ENCODE measurements around the gene WDR90.
"Not testable (repeated sequence)": the region's sequence is repeated elsewhere in the genome, so short reads cannot be mapped to it uniquely, and the experiment has no call there.

WDR90 gene

DNA sequence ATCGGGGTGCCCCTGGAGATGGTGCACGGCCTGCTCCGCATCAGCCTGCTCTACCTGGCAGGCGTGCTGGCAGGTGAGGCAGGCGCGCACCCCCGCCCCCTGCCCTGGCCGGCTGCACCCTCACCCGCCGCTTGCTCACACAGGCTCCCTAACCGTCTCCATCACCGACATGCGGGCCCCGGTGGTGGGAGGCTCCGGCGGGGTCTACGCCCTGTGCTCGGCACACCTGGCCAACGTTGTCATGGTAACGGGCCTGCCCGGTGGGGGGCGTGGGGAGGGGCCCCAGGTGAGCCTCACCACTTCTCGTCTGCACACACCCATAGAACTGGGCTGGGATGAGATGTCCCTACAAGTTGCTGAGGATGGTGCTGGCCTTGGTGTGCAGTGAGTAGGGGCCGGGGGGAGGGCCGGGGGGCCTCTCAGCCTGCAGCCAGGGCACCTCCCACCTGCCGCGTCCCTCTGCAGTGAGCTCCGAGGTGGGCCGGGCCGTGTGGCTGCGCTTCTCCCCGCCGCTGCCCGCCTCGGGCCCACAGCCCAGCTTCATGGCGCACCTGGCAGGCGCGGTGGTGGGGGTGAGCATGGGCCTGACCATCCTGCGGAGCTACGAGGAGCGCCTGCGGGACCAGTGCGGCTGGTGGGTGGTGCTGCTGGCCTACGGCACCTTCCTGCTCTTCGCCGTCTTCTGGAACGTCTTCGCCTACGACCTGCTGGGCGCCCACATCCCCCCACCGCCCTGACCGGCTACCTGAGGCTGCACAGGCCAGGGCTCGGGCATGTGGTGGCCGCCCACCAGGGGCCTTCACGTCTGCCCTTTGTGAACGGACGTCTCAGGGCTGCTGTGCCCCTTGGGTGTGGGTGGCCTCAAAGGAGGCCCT is 28.4 kb downstream of the WDR90 start:
- DNase-seq, result no peak

DNA sequence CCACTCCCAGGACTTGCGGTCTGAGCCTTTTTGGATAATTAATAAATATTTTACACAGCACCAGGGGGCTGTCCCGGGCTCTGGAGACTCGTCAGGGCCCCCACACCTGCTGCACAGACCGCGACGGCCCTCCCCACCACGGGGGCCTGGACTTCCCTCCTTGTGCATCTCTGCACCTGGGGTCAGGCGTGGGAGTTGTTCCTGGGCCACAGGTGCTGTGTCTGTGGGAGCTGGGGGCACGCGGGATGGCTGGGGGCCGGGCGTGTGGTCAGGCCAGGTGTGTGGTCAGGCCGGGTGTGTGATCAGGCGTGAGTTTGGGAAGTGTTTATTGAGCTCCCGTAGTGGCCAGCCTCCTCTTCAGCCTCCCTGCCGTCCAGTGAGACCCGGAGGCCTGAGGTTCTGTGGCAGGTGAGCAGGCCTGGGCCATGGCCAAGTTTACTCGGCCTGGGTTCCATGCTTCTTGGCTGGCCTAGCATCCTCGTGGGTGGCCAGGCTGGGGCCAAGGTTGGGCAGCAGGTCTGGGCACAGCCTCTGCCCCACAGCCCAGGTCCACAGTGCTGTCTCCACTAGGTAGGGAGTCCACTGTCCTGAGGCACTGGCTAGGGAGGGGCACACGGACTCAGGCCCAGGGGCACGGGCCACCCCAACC is 29.2 kb downstream of the WDR90 start:
- no peak for DNase-seq

DNA sequence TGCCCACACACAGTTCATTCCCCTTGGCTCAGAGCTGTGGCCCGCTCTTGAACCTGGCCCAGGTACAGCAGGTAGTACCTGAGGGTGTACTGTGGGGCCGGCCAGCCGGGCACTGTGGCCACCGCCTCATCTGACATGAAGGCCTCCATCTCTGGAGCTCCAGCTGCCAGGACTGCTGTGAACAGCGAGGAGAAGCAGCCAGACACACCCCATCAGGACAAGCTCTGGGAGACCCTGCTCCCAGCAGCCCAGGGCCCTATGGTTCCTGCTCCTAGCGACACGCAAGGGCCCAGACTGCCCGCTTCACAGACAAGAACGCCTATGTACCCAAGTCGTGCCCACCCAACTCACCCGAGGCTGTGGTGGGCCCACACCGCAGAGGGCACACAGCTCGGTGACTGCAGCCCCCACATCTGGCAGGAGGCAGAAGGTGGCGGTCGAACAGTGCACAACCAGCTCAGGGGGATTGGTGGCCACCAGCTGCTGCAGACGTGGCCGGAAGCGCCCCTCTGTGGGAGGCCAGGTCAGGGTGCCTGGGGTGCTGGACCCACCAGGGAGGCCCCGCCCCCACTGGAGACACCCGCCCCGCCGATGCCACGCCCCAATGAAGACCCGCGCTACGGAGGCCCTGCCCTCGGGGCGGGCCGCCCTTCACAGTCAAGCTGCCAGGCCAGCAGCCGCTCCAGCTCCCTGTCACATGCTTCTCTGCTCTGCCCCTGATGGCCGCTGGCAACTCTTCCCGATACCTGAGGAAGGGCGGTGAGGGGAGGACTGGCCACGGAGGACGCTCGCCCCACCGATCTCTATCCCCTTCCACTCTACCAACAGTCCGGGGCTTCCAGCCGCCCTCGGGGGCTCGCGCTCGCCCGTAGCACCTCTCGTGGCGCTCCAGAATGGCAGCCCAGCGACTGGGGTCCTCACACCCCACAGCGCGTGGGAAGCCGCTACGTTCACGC is 30.0 kb downstream of the WDR90 start:
- DNase-seq, result peak; percentile 33

DNA sequence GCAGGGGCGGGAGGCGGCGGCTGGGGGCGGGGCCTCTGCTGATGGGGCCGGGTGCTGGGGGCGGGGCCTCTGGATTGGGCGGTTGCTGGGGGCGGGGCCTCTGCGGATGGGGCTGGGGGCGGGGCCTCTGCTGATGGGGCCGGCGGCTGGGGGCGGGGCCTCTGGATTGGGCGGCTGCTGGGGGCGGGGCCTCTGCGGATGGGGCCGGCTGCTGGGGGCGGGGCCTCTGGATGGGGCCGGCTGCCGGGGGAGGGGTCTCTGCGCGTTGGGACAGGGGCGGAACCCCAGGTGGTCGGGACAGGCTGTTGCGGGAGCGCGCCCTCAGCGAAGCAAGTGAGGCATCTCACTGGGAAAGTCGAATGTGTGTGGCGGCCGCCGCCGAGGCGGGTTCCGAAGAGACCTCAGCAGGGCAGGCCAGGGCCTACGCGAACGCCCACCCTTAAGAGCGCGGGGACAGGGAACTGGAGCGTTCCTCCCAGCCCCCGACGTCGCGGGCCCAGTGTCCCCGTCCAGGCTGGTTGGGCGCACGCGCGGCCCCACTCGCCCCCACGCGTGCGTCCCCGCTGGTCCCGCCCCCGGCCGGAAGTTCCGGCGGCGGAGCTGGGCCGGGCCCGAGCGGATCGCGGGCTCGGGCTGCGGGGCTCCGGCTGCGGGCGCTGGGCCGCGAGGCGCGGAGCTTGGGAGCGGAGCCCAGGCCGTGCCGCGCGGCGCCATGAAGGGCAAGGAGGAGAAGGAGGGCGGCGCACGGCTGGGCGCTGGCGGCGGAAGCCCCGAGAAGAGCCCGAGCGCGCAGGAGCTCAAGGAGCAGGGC is 30.9 kb downstream of the WDR90 start, which contains the start of gene STUB1:
TSS of gene STUB1 (plus strand) at position 597 of the 811 bp plus-strand sequence. CDS start at position 713, 116 bp downstream.
- peak; percentile 78 for DNase-seq

DNA sequence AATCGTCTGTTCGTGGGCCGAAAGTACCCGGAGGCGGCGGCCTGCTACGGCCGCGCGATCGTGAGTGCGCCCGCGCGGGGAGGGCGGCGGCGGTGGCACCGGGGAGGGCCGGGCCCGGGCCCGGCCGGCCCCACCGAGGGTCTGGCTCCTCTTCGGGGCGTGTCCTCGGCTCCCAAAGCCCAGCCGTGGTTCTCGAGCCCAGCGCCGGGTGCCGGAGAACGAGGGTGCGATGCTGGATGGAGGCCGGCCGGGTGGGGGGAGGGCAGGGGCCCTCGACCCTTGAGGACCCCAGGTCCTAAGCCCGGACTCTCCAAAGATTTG is 31.4 kb downstream of the WDR90 start:
- DNase-seq, result no peak

DNA sequence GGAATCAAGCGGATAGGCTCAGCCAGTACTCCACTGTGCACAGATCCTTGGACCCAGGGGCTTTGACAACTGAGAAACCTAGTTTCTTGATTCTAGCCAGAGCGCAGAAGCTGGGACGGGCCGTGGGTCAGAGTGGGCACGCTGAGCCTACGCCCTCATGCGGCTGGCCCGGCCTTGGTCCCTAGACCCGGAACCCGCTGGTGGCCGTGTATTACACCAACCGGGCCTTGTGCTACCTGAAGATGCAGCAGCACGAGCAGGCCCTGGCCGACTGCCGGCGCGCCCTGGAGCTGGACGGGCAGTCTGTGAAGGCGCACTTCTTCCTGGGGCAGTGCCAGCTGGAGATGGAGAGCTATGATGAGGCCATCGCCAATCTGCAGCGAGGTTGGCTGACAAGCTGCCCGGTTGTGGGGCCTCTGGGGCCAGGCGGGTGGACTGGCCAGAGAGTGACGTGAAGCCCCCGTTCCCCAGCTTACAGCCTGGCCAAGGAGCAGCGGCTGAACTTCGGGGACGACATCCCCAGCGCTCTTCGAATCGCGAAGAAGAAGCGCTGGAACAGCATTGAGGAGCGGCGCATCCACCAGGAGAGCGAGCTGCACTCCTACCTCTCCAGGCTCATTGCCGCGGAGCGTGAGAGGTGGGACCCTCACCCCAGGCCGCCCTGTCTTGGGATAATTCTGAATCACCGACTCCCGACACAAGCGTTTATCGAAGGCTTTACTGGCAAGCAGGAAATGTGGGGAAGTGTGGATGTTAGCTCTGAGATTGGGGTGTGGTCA is 32.0 kb downstream of the WDR90 start:
- DNase-seq, result no peak

DNA sequence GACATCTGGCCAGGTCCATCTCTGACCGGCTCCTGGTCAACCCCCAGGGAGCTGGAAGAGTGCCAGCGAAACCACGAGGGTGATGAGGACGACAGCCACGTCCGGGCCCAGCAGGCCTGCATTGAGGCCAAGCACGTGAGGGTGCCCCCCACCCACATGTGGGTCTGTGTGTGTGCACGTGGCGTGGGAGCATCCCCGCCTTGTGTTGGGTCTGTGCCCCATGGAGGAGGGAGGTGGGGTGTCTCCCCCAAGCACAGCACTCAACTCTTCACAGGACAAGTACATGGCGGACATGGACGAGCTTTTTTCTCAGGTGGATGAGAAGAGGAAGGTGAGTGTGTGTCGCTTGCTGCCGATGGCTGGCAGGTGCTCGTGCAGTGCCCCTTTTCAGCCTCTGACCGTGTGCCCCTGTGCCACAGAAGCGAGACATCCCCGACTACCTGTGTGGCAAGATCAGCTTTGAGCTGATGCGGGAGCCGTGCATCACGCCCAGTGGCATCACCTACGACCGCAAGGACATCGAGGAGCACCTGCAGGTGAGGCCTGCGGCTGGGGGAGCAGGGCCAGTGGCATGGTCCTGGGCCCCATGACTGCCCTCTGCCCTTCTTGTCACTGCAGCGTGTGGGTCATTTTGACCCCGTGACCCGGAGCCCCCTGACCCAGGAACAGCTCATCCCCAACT is 32.7 kb downstream of the WDR90 start:
- no peak for DNase-seq

DNA sequence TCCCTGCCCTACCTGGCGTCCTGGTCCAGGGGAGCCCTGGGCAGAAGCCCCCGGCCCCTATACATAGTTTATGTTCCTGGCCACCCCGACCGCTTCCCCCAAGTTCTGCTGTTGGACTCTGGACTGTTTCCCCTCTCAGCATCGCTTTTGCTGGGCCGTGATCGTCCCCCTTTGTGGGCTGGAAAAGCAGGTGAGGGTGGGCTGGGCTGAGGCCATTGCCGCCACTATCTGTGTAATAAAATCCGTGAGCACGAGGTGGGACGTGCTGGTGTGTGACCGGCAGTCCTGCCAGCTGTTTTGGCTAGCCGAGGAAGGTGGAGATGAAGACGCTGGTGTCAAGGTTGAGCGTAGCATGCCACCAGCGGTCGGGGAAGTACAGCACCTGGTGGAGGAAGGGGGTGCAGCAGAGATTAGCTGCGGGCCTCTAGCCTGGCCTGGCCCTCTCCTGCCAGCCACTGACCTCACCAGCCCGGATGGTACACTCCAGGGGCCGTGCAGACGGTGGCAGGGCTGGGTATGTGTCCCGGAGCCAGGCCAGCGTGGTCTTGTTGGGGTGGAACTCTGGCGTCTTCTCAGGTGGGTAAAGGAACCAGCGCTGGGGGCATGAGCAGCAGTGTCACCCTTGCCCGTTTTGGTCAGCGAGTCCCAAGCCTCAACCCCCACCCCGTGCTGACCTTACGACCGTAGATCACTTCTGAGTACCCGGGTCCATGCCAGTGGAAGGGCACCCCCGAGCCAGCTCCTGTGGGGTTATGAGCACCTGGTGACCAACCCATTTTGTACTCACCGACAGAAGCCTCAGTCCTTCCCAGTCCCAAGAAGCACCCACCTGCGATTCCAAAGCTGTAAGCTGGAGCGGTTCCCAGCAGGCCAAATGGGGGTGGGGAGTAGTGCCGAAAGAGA is 33.6 kb downstream of the WDR90 start:
- no peak for DNase-seq

DNA sequence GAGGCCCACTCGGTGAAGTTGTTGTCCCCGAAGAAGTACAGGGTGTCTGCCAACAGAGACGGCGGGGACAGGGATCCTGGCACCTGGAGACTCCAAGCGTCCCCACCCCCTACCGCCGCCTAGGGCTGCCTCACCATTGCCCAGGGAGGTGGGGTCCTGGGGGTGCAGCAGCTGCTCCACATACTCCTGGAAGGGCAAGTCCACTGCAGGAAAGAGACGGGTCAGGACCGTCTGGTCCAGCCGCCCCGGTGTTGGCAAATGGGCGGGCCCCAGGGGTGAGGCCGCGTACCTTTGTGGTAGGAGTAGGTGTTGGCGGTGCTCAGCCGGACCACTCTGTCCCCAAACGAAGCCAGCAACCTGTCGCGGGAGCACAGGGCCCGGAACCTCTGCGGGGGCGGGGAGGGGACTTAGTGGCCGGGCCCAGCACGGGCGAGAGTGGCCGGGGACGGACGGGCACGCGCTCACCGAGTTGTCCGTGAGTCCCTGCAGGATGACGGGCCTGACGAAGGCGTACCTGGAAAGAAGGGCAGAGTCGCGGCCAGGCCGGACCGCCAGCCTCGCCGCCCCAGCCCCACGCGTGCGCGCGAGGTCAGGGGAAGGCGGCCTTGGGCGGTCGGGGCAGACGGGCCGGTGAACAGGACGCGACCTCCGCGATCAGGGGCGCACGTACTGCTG is 34.4 kb downstream of the WDR90 start:
- no peak for DNase-seq

DNA sequence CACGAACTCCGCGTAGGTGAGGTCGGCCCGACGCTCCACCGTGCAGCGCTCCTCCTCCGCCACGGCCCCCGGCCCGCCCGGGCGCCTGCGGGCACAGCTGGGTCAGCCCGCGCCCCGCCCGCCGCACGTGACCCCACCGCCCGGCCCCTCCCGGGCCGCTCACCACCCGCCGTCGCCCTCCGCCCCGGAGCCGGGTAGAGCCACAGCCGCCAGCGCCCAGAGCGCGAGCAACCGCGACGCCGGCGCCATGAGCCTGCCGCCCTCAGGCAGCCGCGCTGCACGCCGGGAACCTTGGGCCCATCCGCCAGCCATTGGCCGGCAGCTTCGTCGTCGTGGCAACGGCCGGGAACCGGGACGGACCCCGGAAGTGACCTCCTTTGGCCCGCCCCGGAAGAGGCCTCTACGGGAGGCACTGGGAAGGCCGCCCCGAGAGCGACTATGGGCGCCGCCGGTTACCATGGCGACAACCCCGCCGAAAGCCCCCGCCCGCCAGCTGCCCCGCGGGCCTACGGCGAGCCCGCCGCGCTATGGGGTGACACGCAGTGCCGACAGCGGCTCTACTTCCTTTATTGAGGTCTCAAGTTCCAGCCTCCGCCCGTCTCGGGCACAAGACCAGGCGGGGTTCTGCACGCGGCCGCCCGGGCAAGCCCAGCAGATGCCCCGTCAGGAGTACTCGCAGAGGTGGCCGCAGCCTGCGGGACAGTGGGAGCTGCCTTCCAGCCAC is 35.1 kb downstream of the WDR90 start, which contains the start of gene JMJD8:
TSS of gene JMJD8 (minus strand) at position 264 of the 724 bp plus-strand sequence. CDS start at position 249, 15 bp downstream.
- peak; percentile 94 for DNase-seq

DNA sequence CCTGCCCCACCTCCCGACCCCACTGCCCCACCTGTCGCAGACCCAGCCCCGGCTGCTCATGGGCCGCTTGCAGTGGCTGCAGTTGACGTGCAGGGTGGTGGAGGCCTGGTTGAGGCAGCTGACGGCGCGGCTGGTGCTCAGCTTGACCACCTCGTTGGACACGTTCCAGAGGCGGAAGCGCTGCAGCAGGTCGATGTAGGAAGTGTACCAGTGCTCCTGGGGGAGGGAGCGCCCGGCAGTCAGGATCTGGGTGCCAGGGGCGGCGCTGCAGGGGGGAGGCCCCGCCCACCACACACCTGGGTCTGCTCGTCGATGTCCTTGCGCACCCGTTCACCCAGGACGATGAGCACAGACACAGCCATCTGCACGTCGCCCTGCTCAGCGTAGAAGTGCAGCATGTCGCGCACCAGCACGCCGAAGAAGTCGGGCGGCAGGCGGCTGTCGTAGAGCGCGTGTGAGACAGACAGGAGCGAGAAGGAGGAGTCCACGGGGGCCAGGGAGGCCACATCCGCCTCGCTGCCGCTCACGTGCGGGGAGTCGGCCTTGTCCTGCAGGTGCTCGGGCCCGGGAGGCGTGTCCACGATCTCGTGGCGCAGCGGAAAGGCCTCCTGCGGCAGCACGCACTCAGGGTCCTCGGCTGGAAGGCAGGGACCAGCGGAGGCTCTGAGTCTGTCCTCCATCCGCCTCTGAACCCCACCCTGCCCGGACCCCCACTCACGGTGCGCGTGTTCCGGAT is 36.0 kb downstream of the WDR90 start:
- DNase-seq, result no peak

DNA sequence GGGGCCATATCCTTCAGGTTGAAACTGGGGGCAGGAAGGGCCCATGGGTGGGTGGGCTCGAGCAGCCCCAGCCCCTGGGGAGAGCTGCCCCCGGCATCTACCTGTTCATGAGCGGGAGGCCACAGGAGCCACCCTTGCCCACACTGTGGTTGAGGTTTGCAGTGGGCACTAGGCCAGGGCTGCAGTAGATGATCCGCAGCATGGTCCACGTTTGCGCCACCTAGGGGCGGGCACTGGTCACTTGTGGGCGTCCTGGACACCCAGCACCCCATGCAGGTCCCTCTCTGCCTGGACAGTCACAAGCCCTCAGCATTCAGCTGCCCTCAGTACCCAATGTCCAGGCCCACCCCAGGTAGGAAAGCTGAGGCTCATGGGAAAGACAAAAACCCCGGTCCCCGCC is 36.8 kb downstream of the WDR90 start:
- no peak for DNase-seq

DNA sequence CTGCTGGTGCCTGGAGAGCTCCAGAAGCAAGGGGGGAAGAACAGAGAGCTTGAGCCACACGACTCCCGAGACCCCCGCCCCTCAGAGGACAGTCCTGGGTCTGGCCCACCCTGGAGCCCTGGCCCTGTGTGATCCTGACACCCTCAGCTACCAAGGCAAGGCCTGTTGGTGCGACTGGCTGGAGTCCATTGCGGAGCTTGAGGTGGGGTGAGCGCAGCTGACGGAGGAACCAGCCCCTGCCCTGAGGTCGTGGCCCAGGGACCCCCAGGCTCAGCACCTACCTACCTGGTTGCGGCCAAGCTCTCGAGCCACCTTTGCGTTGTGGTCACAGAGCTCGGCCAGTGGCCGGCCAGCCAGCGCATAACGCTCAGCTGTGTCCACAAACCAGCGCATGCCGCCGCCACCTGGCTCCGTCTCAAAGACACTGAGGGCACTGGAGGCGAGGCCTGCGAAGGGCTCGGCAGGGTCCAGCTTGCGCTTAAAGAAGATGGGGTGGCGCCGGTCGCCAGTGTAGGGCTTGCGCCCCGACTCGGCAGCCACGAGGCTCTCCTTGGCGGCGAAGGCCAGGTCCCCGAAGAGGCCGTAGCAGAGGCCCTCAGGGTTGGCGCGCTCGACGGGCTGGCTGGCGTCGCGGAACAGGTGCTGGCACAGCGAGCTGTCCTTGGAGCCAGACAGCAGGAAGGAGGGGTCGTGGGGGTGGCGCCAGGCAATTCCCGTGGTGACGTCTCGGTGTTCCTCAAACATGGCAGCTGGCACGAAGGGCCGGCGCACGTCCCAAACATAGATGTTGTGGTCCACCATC is 37.5 kb downstream of the WDR90 start:
- DNase-seq, result no peak

DNA sequence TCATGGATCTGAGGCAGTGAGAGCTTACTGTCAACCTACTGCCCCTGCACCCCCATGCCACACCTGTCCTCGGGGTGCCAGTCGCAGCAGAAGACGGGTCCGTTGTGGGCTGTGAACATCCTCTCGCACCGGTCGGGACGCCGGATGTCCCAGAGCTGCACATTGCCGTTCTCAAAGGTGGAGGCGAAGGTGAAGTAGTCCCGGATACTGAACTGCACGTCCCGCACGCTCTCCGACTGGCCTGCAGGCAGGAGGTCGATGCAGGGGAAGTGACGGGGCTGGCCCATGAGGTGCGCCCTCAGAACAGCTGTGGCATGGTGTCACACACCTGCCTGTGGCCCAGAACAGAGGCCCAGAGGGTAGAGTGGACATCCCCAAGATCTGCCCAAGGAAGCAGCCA is 38.3 kb downstream of the WDR90 start:
- DNase-seq, result no peak

DNA sequence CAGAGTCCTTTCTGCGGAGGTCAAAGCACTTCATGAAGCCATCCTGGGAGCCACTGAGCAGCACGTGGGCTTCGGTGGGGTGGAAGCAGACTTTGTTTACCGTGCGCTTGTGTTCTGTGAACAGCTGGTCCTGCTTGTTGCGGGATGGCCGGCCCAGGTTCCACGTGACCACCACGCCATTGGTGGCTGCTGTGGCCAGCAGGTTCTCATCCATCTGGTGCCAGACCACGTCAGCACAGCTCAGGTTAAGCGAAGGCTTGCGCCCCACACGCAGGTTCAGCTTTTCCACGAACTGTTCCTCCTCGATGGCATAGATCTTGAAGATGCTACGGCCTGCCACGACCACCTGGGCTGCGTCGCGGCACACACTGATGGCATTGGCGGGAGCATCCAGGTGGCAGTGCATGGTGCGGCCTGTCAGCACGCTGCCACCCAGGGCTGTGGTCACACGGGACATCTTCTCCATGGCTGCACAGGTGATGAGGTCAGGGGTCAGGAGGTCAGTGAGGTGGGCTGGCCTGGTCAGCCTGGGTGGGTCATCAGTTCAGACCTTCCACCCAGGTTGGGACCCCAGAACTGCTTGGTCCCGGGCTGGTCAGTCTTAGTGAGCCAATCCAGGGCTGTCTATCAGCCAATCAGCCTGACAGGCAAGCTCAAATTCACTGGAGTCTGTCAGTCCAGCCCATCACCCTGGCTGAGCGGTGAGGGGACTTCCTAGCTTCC is 40.2 kb downstream of the WDR90 start:
- no peak for DNase-seq

DNA sequence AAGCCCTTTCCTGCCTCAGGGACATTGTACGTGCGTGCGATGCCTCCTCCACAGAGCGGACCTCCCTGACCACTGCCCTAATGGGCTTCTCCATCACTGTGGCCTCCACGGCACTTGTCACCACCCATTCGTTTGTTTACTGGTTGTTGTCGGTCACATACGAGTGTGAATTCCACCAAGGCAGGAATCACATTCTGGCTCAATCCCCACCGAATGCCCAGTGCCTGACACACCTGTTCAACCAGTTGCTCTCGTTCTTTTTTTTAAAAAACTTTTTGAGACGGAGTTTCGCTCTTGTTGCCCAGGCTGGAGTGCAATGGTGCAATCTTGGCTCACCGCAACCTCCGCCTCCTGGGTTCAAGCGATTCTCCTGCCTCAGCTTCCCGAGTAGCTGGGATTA is 42.1 kb downstream of the WDR90 start:
- not testable (repeated sequence) for DNase-seq

All from central memory CD4-positive, alpha-beta T cell (primary cell).